CD4-positive, alpha-beta T cell treated with Interleukin-2 at 100 ng/mL for 4 hours (primary cell): ENCODE results near the gene HAUS7.

Experiments used
- DNase-seq: peaks from one replicate; pipeline ENCODE4 v3.0.0-alpha.2; 2020; ENCODE audit warnings: low spot score

The HAUS7 gene

GRCh38 chrX:153455571-153455970 lies 14.8 kb downstream of the HAUS7 start:
- no peak for DNase-seq

- no peak for DNase-seq
Measured at GRCh38 chrX:153454901-153455550, 15.3 kb downstream of the HAUS7 start.

GRCh38 chrX:153450949-153451277 lies 19.5 kb downstream of the HAUS7 start:
- no peak for DNase-seq

- DNase-seq = no peak
Measured at GRCh38 chrX:153450114-153450948, 20.0 kb downstream of the HAUS7 start.

GRCh38 chrX:153449368-153450113 lies 20.8 kb downstream of the HAUS7 start:
- no peak for DNase-seq

- no peak for DNase-seq
Measured at GRCh38 chrX:153448556-153449367, 21.6 kb downstream of the HAUS7 start.

GRCh38 chrX:153447581-153447960 lies 22.8 kb downstream of the HAUS7 start:
- DNase-seq = no peak

GRCh38 chrX:153446950-153447580 lies 23.3 kb downstream of the HAUS7 start:
- DNase-seq = no peak

GRCh38 chrX:153446636-153446936 lies 23.8 kb downstream of the HAUS7 start:
- no peak for DNase-seq

- DNase-seq = no peak
Measured at GRCh38 chrX:153445856-153446635, 24.3 kb downstream of the HAUS7 start, which contains the start of gene TREX2. Gene TREX2 (minus strand): TSS chrX:153446056. CDS start chrX:153445430, 626 bp downstream.

GRCh38 chrX:153445106-153445855 lies 25.1 kb downstream of the HAUS7 start:
- no peak for DNase-seq

- no peak for DNase-seq
Measured at GRCh38 chrX:153444333-153445011, 25.9 kb downstream of the HAUS7 start.

GRCh38 chrX:153443476-153444332 lies 26.7 kb downstream of the HAUS7 start:
- DNase-seq = no peak

GRCh38 chrX:153442463-153442862 lies 27.9 kb downstream of the HAUS7 start:
- DNase-seq = no peak

GRCh38 chrX:153441981-153442380 lies 28.4 kb downstream of the HAUS7 start:
- no peak for DNase-seq

GRCh38 chrX:153441296-153441695 lies 29.1 kb downstream of the HAUS7 start:
- no peak for DNase-seq

- DNase-seq = no peak
Measured at GRCh38 chrX:153440556-153441135, 29.7 kb downstream of the HAUS7 start.

- DNase-seq = no peak
Measured at GRCh38 chrX:153439977-153440376, 30.4 kb downstream of the HAUS7 start.
